Measurements from ENCODE around the gene FER1L5. TPM values are rescaled to one million over a fixed set of nuclear protein-coding genes. Genes with fewer than 3 reads are reported as not detected.

FER1L5 gene
- total RNA-seq, 1 experiment from 2014 or later = 1.2 TPM

DNA sequence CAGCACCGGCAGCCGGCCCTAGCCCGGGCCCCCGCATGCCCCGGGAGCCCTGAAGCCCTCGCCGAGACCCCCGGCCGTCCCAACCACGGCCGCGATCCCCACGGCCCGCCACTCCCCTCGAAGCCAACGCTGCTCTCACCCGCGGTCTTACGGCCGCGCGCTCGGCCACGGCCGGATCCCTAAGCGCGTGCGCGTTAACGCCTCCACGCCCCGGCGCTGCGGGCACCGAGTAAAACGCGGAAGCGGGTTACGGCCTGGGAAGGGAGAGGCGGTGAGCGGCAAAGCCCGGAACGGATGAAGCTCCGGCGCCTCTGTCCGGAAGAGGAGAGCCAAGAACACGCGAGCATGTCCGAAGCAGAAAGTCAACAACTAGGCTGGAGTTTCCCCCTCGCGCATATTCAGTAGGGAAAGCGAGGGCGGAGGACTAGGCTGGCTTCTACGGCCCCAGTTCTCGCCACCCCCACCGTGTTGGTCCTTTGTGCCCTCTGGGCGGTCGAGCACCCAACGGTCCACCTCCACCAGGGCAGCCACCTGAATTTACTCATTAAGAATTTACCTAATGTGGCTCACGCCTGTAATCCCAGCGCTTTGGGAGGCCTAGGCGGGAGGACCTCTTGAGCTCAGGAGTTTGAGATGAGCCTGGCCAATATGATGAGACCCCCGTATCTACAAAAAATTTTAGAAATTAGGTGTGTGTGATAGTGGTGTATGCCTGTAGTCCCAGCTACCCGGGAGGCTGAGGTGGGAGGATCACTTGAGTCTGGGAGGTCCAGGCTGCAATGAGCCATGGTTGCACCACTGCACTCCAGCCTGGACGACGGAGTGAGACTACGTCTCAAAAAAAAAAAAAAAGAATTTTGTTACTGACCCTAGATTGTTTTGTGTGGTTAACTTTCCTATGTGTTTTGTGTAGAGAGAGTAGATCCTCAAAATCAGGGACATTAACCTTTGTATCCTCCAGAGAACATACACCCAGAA lies 4.1 kb upstream of the FER1L5 start, which contains the start of gene KANSL3:
KANSL3 (minus strand) TSS at position 169 of the 978 bp plus-strand sequence. CDS start 1,177 bp downstream, outside the sequence.
- Histone ChIP-seq H3K27me3 (replicated peaks; ENCODE audit: insufficient read depth, low read depth, low read length, poor library complexity) (no peaks in the 10 kb centered on the region), H3K4me1 (ENCODE audit: insufficient read depth, low read length, poor library complexity, severe bottlenecking) (peaks cover 27% of the 10 kb centered on the region), H3K4me3 (ENCODE audit: low read depth, low read length, poor library complexity, severe bottlenecking) (peak within 1 kb of the TSS; percentile 93), H3K36me3 (ENCODE audit: insufficient read depth, low read length, poor library complexity, severe bottlenecking) (peaks cover 21% of the 10 kb centered on the region), H3K9me3 (ENCODE audit: low read depth, low read length, poor library complexity, severe bottlenecking) (no peaks in the 10 kb centered on the region), H3K27ac (ENCODE audit: low read depth, low read length, poor library complexity, severe bottlenecking) (peak within 1 kb of the TSS; percentile 82)
- ChIA-PET CTCF (interaction anchor here (0.7 kb wide), 1 partner anchor 218 kb away, joined by 3 read pairs; no protein-coding TSS in a partner anchor), POLR2A (ENCODE audit: low non-redundant PET) (no interaction called here)
- BruUV-seq (replicated peaks) = no TSS peak
- DNase-seq (ENCODE audit: low spot score) = peak; percentile 95
- intact Hi-C loops (cut with micrococcal nuclease; ENCODE audit: unreplicated experiment) = loop anchor here (5.0 kb wide), 2 partner anchors 109 to 124 kb away; partner anchors contain the start of gene CNNM4
- no peak for TF ChIP-seq EZH2 (IDR thresholded peaks at IDR 0.05; ENCODE audit: borderline replicate concordance, low read depth, low read length, poor library complexity, severe bottlenecking)
- TF ChIP-seq, protein P1, sequence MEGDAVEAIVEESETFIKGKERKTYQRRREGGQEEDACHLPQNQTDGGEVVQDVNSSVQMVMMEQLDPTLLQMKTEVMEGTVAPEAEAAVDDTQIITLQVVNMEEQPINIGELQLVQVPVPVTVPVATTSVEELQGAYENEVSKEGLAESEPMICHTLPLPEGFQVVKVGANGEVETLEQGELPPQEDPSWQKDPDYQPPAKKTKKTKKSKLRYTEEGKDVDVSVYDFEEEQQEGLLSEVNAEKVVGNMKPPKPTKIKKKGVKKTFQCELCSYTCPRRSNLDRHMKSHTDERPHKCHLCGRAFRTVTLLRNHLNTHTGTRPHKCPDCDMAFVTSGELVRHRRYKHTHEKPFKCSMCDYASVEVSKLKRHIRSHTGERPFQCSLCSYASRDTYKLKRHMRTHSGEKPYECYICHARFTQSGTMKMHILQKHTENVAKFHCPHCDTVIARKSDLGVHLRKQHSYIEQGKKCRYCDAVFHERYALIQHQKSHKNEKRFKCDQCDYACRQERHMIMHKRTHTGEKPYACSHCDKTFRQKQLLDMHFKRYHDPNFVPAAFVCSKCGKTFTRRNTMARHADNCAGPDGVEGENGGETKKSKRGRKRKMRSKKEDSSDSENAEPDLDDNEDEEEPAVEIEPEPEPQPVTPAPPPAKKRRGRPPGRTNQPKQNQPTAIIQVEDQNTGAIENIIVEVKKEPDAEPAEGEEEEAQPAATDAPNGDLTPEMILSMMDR (conservative IDR thresholded peaks at IDR 0.05; ENCODE audit: low read depth, low read length) = no peak

DNA sequence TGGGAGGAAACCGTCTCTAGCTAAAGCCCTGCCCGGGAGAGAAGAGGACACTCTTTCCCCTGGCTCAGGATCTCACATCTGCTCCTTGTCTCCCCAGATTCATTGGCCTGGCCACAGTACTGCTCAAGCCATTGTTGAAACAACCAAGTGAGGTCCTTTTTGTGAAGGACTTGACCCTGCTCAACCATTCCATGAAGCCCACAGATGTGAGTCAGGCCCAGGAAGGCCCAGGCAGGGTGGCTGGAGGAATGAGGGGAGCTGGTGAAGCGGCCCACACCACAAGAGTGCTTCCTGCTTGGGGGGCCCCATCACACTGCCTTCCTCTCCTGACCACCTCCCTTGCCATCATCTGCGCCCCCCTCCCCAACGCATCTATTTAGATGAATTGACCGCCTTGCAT lies 5.1 kb downstream of the FER1L5 start:
- H3K9me3 ChIP-seq (ENCODE audit: low read depth, low read length, poor library complexity, severe bottlenecking) = no peaks in the 10 kb centered on the region
- BruUV-seq (replicated peaks) = no TSS peak
- peaks cover 4% of the 10 kb centered on the region for H3K4me1 ChIP-seq (ENCODE audit: insufficient read depth, low read length, poor library complexity, severe bottlenecking)
- H3K36me3 ChIP-seq (ENCODE audit: insufficient read depth, low read length, poor library complexity, severe bottlenecking) = no peaks in the 10 kb centered on the region
- ChIA-PET CTCF (no interaction called here), POLR2A (ENCODE audit: low non-redundant PET) (no interaction called here)
- H3K4me3 ChIP-seq (ENCODE audit: low read depth, low read length, poor library complexity, severe bottlenecking) = no peak overlapping the region
- no peak for DNase-seq (ENCODE audit: low spot score)
- intact Hi-C loops (cut with micrococcal nuclease; ENCODE audit: unreplicated experiment) = no loop called here
- no peaks in the 10 kb centered on the region for H3K27me3 ChIP-seq (replicated peaks; ENCODE audit: insufficient read depth, low read depth, low read length, poor library complexity)
- no peak for TF ChIP-seq EZH2 (IDR thresholded peaks at IDR 0.05; ENCODE audit: borderline replicate concordance, low read depth, low read length, poor library complexity, severe bottlenecking)
- TF ChIP-seq, protein P1 (conservative IDR thresholded peaks at IDR 0.05; ENCODE audit: low read depth, low read length) = no peak
- H3K27ac ChIP-seq (ENCODE audit: low read depth, low read length, poor library complexity, severe bottlenecking) = no peak overlapping the region

DNA sequence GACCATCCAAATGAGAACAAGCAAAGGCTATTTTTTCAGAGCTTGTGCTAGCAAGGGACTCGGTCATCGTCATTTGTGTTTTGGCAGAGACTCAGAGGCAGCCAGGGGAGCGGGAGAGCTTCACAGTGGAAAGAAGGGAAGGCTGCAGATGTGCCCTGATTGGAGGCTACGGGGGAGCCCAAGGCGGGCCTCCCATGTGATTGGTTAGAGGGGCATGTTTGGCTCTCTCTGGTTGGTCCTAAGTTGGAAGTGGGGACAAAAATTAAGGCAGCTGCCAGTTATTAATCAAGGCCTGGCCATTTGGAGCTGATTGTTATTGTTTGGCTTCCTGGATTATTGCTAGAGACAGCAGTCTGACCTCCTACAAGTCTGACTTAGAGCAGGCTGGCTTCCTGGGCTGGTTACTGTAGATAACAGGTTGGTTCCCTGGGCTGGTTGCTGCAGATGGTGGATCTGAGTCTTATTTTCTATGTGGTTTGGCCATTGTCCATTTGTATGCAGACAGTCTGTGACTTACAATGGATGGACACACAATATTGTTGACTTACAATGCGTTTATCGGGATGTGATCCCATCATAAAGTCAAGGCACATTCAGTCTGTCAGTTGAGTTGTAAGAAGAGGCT lies 5.9 kb downstream of the FER1L5 start:
- Histone ChIP-seq H3K27ac (ENCODE audit: low read depth, low read length, poor library complexity, severe bottlenecking) (no peak overlapping the region), H3K9me3 (ENCODE audit: low read depth, low read length, poor library complexity, severe bottlenecking) (no peaks in the 10 kb centered on the region), H3K4me3 (ENCODE audit: low read depth, low read length, poor library complexity, severe bottlenecking) (no peak overlapping the region), H3K27me3 (replicated peaks; ENCODE audit: insufficient read depth, low read depth, low read length, poor library complexity) (no peaks in the 10 kb centered on the region), H3K4me1 (ENCODE audit: insufficient read depth, low read length, poor library complexity, severe bottlenecking) (no peaks in the 10 kb centered on the region), H3K36me3 (ENCODE audit: insufficient read depth, low read length, poor library complexity, severe bottlenecking) (no peaks in the 10 kb centered on the region)
- DNase-seq (ENCODE audit: low spot score) = no peak
- TF ChIP-seq, protein P1 (conservative IDR thresholded peaks at IDR 0.05; ENCODE audit: low read depth, low read length) = no peak
- TF ChIP-seq EZH2 (IDR thresholded peaks at IDR 0.05; ENCODE audit: borderline replicate concordance, low read depth, low read length, poor library complexity, severe bottlenecking) = no peak
- BruUV-seq (replicated peaks) = no TSS peak
- CTCF ChIA-PET = no interaction called here
- intact Hi-C loops (cut with micrococcal nuclease; ENCODE audit: unreplicated experiment) = no loop called here
- POLR2A ChIA-PET (ENCODE audit: low non-redundant PET) = no interaction called here
